ENCODE results near the gene NME7.
"Not testable (repeated sequence)": the region's sequence is repeated elsewhere in the genome, so short reads cannot be mapped to it uniquely, and the experiment has no call there.

The NME7 gene

GRCh38 chr1:169308313-169309039 lies 59.1 kb downstream of the NME7 start:
- no peak for FAIRE-seq
- DNase-seq (ENCODE audit: insufficient read length, low spot score): no peak
- no peak for TF ChIP-seq POLR2A (IDR thresholded peaks at IDR 0.05; ENCODE audit: low read depth, low read length)

DNA sequence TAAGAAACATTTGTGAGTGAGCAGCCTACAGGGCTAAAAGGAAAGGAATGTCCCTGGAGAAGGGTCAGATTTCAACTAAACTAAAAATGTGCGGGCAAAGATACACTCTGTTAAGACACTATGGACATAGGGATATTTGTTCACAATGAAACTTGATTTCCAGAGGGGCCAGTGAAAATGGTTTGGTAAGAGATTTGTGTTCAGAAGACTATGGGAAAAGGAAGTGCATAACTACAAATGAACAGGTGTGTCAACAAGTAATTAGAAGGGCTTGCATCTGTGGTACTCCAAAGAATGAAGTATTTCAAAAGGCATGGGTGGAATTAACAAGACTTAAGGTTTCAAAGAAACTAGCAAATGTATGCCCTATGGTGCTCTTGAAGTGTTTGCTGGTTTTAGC lies 60.4 kb downstream of the NME7 start:
- TF ChIP-seq POLR2AphosphoS5 (IDR thresholded peaks at IDR 0.05; ENCODE audit: low read depth, low read length) (no peak), PAX5 (IDR thresholded peaks at IDR 0.05; ENCODE audit: insufficient read depth, low read length, severe bottlenecking) (no peak), POLR2A (IDR thresholded peaks at IDR 0.05; ENCODE audit: low read depth, low read length) (no peak), POU2F2 (IDR thresholded peaks at IDR 0.05; ENCODE audit: low read depth, low read length) (no peak), SPI1 (IDR thresholded peaks at IDR 0.05; ENCODE audit: low read depth, low read length) (no peak), TAF1 (IDR thresholded peaks at IDR 0.05; ENCODE audit: low read depth, low read length) (no peak)
- DNase-seq (ENCODE audit: insufficient read length, low spot score): no peak
- no peak for FAIRE-seq

DNA sequence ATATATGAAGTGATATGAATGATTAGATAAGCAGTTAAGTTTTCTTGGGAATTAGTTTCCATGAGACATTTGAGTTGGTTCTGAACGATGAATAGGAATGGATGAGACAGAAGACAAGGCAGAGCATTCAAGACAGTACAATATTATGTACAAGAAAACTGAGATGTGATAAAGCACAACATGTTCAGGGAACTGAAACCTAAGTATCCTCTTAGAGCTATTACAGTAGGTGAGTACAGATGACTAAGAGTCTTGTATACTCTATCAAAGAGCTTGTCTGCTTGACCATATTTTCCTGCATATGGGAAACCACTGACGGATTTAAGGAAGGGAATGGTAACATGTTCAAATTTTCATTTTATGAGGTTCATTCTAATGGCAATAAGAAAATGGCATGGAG lies 61.6 kb downstream of the NME7 start:
- no peak for TF ChIP-seq POLR2A (IDR thresholded peaks at IDR 0.05; ENCODE audit: low read depth, low read length)
- no peak for TF ChIP-seq POLR2AphosphoS5 (IDR thresholded peaks at IDR 0.05; ENCODE audit: low read depth, low read length)
- TF ChIP-seq SPI1 (IDR thresholded peaks at IDR 0.05; ENCODE audit: low read depth, low read length): peak; percentile 81
- FAIRE-seq: peak; percentile 35
- no peak for DNase-seq (ENCODE audit: insufficient read length, low spot score)

- no peak for DNase-seq (ENCODE audit: insufficient read length, low spot score)
- FAIRE-seq: no peak
- no peak for TF ChIP-seq POU2F2 (IDR thresholded peaks at IDR 0.05; ENCODE audit: low read depth, low read length)
These were observed 62.2 kb downstream of the NME7 start for GRCh38 chr1:169305356-169305755.

DNA sequence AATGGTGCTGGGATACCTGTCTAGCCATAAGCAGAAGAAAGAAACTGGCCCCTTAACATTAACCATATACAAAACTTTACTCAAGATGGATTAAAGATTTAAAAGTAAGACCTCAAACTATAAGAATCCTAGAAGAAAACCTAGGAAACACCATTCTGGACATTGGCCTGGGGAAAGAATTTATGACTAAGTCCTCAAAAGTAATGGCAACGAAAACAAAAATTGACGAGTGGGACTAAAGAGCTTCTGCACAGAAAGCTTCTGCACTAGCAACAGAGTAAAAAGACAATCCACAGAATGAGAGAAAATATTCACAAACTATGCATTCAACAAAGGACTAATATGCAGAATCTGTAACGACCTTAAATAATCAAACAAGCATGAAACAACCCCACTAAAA lies 66.7 kb downstream of the NME7 start:
- TF ChIP-seq POU2F2 (IDR thresholded peaks at IDR 0.05; ENCODE audit: low read depth, low read length): no peak
- TF ChIP-seq TAF1 (IDR thresholded peaks at IDR 0.05; ENCODE audit: low read depth, low read length): no peak
- no peak for TF ChIP-seq PAX5 (IDR thresholded peaks at IDR 0.05; ENCODE audit: insufficient read depth, low read length, severe bottlenecking)
- TF ChIP-seq SPI1 (IDR thresholded peaks at IDR 0.05; ENCODE audit: low read depth, low read length): no peak
- TF ChIP-seq POLR2AphosphoS5 (IDR thresholded peaks at IDR 0.05; ENCODE audit: low read depth, low read length): no peak
- TF ChIP-seq POLR2A (IDR thresholded peaks at IDR 0.05; ENCODE audit: low read depth, low read length): no peak
- FAIRE-seq (no peak), DNase-seq (ENCODE audit: insufficient read length, low spot score) (no peak)

- FAIRE-seq (no peak), DNase-seq (ENCODE audit: insufficient read length, low spot score) (no peak)
- TF ChIP-seq POLR2AphosphoS5 (IDR thresholded peaks at IDR 0.05; ENCODE audit: low read depth, low read length) (no peak), POU2F2 (IDR thresholded peaks at IDR 0.05; ENCODE audit: low read depth, low read length) (no peak)
These were observed 69.2 kb downstream of the NME7 start for GRCh38 chr1:169298441-169298840.

DNA sequence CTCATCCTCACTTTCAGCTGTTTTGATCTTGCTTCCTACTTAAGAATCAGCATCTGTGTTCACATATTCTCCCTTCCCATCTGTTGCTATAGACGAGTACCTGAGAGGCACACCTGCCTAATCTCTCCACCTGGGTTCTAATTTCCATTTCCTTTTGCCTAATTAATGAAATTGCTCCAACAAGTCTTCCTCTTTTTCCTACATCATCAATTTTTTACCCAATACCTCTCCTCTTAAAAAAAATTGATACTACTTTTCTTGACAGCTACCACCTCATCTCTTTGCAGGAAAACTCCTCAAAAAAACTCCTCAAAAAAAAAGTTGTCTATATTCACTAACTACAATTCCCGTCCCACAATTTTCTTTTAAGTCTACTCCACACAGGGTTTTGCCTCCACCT lies 71.8 kb downstream of the NME7 start:
- TF ChIP-seq PAX5 (IDR thresholded peaks at IDR 0.05; ENCODE audit: insufficient read depth, low read length, severe bottlenecking) (no peak), TAF1 (IDR thresholded peaks at IDR 0.05; ENCODE audit: low read depth, low read length) (no peak), POLR2AphosphoS5 (IDR thresholded peaks at IDR 0.05; ENCODE audit: low read depth, low read length) (no peak), POU2F2 (IDR thresholded peaks at IDR 0.05; ENCODE audit: low read depth, low read length) (no peak), POLR2A (IDR thresholded peaks at IDR 0.05; ENCODE audit: low read depth, low read length) (no peak), SPI1 (IDR thresholded peaks at IDR 0.05; ENCODE audit: low read depth, low read length) (no peak)
- FAIRE-seq: no peak
- no peak for DNase-seq (ENCODE audit: insufficient read length, low spot score)

DNA sequence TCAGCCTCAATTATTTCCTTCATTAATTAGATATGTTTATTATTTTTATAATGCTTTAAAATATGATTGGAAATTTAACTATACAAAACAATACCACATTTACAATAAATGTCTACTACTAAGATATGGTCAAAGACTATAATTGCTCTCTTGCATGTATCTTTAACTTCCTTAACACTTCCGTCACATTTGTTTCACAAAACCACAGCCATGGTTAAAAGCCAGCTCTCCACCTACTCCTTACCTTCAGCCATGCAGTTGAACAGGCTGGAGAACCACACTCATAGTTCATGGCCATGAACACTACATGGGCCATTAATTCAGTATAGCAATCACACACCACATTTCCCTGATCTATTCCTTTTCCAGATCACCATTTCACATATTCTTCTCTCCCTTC lies 72.2 kb downstream of the NME7 start:
- FAIRE-seq (no peak), DNase-seq (ENCODE audit: insufficient read length, low spot score) (no peak)
- TF ChIP-seq POU2F2 (IDR thresholded peaks at IDR 0.05; ENCODE audit: low read depth, low read length): no peak
- no peak for TF ChIP-seq POLR2A (IDR thresholded peaks at IDR 0.05; ENCODE audit: low read depth, low read length)
- TF ChIP-seq PAX5 (IDR thresholded peaks at IDR 0.05; ENCODE audit: insufficient read depth, low read length, severe bottlenecking): no peak
- no peak for TF ChIP-seq SPI1 (IDR thresholded peaks at IDR 0.05; ENCODE audit: low read depth, low read length)
- no peak for TF ChIP-seq POLR2AphosphoS5 (IDR thresholded peaks at IDR 0.05; ENCODE audit: low read depth, low read length)
- TF ChIP-seq TAF1 (IDR thresholded peaks at IDR 0.05; ENCODE audit: low read depth, low read length): no peak

DNA sequence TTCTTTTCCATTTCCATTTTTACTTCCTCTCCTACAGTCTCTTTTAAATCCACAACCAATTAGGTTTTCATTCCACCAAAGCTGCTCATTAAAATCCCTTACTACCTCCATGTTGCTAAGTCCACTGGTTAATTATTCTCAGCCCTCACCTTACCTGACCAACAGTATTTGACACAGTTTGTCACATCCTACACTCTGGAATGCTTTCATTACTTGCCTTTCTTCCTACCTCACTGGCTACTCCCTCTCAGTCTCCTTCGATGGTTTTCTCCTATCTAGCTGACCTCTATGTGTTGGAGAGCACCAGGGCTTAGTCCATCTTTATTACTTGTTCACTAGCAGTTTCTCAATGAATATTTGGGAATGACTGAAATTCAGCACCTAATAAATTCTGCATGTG lies 78.6 kb downstream of the NME7 start:
- TF ChIP-seq SPI1 (IDR thresholded peaks at IDR 0.05; ENCODE audit: low read depth, low read length) (no peak), POLR2AphosphoS5 (IDR thresholded peaks at IDR 0.05; ENCODE audit: low read depth, low read length) (no peak), TAF1 (IDR thresholded peaks at IDR 0.05; ENCODE audit: low read depth, low read length) (no peak)
- FAIRE-seq: peak; percentile 43

DNA sequence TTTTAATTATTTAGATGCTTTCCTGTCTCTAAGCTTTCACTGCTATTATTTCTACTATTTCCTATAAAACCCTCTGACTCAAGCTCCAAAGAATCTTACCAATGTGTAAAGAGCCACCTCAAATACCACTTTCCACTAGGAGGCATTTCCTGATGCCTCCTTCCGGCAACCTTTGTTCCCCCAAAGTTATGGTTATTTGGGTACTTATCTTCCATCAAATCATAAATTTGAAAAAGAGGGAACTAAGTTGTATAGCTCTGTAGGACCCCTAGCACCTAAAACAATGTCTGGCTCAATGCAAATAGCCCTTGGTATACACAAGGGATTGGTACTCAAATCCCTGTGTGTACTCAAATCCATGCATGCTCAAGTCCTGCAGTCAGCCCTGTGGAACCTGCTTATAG lies 79.6 kb downstream of the NME7 start:
- no peak for FAIRE-seq
- TF ChIP-seq POLR2A (IDR thresholded peaks at IDR 0.05; ENCODE audit: low read depth, low read length) (no peak), SPI1 (IDR thresholded peaks at IDR 0.05; ENCODE audit: low read depth, low read length) (no peak), PAX5 (IDR thresholded peaks at IDR 0.05; ENCODE audit: insufficient read depth, low read length, severe bottlenecking) (no peak), TAF1 (IDR thresholded peaks at IDR 0.05; ENCODE audit: low read depth, low read length) (no peak), POLR2AphosphoS5 (IDR thresholded peaks at IDR 0.05; ENCODE audit: low read depth, low read length) (no peak), POU2F2 (IDR thresholded peaks at IDR 0.05; ENCODE audit: low read depth, low read length) (no peak)
- no peak for DNase-seq (ENCODE audit: insufficient read length, low spot score)

More for the DNA sequence above, 78.6 kb downstream of the NME7 start:
- no peak for DNase-seq (ENCODE audit: insufficient read length, low spot score)

GRCh38 chr1:169287280-169287679 lies 80.3 kb downstream of the NME7 start:
- DNase-seq (ENCODE audit: insufficient read length, low spot score) (no peak), FAIRE-seq (no peak)
- TF ChIP-seq POLR2AphosphoS5 (IDR thresholded peaks at IDR 0.05; ENCODE audit: low read depth, low read length) (no peak), TAF1 (IDR thresholded peaks at IDR 0.05; ENCODE audit: low read depth, low read length) (no peak), PAX5 (IDR thresholded peaks at IDR 0.05; ENCODE audit: insufficient read depth, low read length, severe bottlenecking) (no peak), POLR2A (IDR thresholded peaks at IDR 0.05; ENCODE audit: low read depth, low read length) (no peak), POU2F2 (IDR thresholded peaks at IDR 0.05; ENCODE audit: low read depth, low read length) (no peak), SPI1 (IDR thresholded peaks at IDR 0.05; ENCODE audit: low read depth, low read length) (no peak)

DNA sequence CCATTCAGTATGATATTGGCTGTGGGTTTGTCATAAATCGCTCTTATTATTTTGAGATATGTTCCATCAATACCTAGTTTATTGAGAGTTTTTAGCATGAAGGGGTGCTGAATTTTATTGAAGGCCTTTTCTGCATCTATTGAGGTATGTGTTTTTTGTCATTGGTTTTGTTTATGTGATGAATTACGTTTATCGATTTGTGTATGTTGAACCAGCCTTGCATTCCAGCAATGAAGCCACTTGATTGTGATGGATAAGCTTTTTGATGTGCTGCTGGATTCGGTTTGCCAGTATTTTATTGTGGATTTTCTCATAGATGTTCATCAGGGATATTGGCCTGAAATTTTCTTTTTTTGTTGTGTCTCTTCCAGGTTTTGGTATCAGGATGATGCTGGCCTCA lies 86.0 kb downstream of the NME7 start:
- DNase-seq (ENCODE audit: insufficient read length, low spot score); FAIRE-seq: not testable (repeated sequence)
